ENCODE data around the gene PCDHB14. TPM values are rescaled to one million over a fixed set of nuclear protein-coding genes. Genes with fewer than 3 reads are reported as not detected.

PCDHB14 gene
- total RNA-seq: 8.6 TPM

DNA sequence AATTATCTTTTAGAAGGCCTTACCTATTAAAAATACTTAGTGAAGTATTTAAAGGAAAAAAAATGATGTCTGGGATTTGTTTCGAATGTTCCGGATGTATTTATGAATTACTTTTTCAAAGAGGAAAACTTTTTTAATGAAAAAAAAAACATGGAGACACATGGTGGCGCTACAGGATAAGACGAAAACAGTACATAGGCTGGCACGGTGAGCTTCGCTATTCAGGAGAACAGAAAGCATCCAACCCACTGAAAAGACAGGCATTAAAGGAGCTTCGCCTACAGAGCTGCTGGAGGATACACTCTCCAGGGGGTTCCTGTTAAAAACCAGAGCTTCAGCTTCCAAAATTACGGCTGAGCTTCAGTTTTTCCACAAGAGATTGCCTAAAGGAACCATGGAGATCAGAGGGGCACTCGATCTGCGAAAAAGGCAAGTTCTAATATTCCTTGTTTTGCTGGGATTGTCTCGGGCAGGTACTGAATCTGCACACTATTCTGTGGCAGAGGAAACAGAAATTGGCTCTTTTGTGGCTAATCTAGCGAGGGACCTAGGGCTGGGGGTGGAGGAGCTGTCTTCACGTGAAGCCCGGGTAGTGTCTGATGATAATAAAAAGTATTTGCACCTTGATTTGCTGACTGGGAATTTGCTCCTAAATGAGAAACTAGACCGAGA lies at the start of gene PCDHB14:
Gene PCDHB14, plus strand, starts transcription at position 232 of the 672 bp plus-strand sequence. Its CDS starts 163 bp downstream, at position 395.

DNA sequence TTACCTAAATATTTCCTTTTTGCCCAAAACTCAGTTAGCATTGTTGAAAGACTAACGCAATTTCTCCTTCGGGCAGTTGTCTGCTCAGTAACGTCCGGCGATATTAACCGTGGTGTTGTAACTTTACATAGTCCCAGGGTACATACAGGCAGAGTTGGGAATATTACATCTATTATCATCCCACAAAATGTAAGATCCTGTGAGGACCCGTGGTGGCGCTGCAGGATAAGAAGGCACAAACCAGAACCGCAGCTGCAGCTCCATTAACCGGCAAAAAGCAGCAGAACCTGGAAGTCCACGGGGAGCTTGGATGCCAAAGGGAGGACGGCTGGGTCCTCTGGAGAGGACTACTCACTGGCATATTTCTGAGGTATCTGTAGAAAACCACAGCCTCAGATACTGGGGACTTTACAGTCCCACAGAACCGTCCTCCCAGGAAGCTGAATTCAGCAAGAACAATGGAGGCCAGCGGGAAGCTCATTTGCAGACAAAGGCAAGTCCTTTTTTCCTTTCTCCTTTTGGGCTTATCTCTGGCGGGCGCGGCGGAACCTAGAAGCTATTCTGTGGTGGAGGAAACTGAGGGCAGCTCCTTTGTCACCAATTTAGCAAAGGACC lies 45.5 kb upstream of the PCDHB14 start, which contains the start of gene PCDHB8:
Gene PCDHB8, plus strand, starts transcription at position 214 of the 615 bp plus-strand sequence. Its CDS starts 245 bp downstream, at position 459.

DNA sequence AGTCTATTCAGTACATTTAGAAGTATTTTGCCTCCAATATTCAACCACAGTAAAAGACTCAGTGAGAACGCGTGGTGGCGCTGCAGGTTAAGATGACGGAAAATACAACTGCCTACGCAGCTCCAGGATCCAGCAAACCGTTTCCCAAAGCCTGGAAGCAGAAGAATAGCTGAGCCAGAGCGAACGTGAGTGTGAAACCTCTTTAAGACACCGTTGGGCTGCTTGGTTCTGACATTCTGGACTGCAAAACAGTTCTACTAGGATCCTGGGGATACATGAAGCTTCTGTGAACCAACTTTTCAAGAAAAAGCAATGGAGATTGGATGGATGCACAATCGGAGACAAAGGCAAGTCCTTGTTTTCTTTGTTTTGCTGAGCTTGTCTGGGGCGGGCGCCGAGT lies 40.9 kb upstream of the PCDHB14 start, which contains the start of gene PCDHB16:
Gene PCDHB16, plus strand, starts transcription at position 140 of the 400 bp plus-strand sequence. Its CDS starts 173 bp downstream, at position 313.

DNA sequence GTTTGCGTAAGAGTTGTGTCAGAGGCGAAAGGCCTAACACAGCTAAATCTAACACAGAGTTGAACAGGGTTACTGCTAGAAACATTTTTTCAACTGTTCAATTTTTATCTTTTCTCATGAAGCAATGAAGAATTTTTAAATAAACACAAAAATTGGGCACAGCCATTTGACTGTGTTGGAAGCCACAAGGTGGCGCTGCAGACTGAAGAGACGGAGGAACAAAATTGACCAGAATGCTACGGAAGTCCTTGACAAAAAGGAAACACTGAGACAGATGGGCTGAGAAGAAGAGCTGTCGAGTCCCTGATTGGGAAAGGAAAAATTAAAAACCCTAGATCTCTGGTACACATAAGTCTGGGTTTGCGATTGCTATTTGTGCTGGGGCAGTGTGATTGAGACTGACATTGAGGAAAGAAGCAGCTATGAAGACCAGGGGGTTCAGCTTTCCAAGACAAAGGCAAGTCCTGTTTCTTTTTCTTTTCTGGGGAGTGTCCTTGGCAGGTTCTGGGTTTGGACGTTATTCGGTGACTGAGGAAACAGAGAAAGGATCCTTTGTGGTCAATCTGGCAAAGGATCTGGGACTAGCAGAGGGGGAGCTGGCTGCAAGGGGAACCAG lies 36.1 kb upstream of the PCDHB14 start, which contains the start of gene PCDHB9:
Gene PCDHB9, plus strand, starts transcription at position 265 of the 616 bp plus-strand sequence. Its CDS starts 158 bp downstream, at position 423.

DNA sequence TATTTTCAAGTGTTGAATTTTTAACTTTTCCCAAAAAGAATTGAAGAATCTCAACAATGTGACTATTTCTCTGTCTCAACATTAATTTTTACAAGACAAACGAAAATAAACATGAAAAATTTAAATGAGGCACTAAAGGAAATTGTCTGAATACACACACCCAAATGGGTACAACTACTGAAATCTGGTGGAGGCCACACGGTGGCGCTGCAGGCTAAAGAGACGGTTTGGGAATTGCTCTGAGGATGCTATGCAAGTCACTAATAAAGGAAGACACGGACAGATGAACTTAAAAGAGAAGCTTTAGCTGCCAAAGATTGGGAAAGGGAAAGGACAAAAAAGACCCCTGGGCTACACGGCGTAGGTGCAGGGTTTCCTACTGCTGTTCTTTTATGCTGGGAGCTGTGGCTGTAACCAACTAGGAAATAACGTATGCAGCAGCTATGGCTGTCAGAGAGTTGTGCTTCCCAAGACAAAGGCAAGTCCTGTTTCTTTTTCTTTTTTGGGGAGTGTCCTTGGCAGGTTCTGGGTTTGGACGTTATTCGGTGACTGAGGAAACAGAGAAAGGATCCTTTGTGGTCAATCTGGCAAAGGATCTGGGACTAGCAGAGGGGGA lies 30.9 kb upstream of the PCDHB14 start, which contains the start of gene PCDHB10:
Gene PCDHB10, plus strand, starts transcription at position 244 of the 616 bp plus-strand sequence. Its CDS starts 200 bp downstream, at position 444.

DNA sequence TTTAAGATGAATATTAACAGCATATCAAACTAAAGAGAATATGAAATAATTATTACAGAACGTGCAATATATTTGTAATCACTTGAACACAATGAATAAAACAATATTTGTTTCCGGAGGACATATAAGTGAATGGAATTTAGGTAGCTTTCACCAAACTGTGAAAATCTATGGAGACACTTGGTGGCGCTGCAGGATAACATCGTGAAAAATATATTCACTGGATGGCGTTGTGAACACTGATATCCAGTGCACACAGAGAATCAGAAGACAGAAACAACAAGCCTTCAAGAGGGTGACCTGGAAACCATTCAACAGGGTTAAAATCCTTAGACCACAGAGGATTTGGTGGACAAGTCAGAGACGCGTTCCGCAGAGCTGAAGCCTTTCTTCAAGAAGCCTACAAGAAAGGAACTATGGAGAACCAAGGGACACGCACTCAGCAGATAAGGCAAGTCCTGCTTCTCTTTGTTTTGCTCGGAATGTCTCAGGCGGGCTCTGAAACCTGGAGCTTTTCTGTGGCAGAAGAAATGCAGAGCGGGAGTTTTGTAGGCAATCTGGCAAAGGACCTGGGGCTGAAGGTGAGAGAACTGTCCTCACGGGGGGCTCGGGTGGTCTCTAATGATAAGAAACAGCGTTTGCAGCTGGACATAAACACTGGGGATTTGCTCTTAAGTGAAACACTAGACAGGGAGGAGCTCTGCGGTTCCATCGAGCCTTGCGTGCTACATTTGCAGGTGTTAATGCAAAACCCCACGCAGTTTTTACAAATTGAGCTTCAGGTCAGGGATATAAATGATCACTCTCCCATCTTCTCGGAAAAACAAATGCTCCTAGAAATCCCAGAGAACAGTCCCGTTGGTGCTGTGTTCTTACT lies 23.5 kb upstream of the PCDHB14 start, which contains the start of gene PCDHB11:
Gene PCDHB11, plus strand, starts transcription at position 269 of the 877 bp plus-strand sequence. Its CDS starts 148 bp downstream, at position 417.

DNA sequence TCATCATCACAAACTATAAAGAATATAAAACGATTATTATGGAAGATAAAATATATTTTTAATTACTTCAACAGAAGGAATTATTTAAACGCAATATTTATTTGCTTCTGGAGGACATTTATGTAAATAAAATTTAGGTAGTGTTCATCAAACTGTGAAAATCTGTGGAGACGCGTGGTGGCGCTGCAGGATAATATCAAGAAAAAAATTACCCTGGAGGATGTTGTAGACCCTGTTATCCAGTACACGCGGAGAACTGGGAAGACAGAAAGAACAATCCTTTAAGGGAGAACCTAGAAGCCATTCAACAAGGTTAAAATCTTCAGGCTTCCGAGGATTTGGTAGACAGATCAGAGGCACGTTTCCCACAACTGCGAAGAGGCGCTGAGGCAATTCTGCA lies 14.7 kb upstream of the PCDHB14 start, which contains the start of gene PCDHB12:
Gene PCDHB12, plus strand, starts transcription at position 242 of the 400 bp plus-strand sequence. CDS start 189 bp downstream, outside the sequence.

DNA sequence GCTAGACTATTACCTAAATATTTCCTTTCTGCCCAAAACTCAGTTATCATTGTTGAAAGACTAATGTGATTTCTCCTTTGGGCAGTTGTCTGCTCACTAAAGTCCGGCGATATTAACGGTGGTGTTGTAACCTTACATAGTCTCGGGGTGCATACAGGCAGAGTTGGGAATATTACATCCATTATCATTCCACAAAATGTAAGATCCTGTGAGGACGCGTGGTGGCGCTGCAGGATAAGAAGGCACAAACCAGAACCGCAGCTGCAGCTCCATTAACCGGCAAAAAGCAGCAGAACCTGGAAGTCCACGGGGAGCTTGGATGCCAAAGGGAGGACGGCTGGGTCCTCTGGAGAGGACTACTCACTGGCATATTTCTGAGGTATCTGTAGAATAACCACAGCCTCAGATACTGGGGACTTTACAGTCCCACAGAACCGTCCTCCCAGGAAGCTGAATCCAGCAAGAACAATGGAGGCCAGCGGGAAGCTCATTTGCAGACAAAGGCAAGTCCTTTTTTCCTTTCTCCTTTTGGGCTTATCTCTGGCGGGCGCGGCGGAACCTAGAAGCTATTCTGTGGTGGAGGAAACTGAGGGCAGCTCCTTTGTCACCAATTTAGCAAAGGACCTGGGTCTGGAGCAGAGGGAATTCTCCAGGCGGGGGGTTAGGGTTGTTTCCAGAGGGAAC lies 9.3 kb upstream of the PCDHB14 start, which contains the start of gene PCDHB13:
Gene PCDHB13, plus strand, starts transcription at position 264 of the 684 bp plus-strand sequence. Its CDS starts 205 bp downstream, at position 469.

DNA sequence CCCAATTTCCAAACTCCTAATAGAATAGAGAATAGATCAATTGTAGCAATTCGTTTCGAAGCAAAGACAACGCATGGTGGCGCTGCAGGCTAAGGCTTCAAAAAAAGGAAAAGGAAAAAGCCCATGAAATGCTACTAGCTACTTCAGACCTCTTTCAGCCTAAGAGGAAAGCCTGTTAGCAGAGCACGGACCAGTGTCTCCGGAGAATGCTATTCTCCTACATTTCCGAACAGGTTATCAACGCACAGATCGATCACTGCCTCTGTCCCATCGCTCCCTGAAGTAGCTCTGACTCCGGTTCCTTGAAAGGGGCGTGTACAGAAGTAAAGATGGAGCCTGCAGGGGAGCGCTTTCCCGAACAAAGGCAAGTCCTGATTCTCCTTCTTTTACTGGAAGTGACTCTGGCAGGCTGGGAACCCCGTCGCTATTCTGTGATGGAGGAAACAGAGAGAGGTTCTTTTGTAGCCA lies 22.1 kb downstream of the PCDHB14 start, which contains the start of gene PCDHB15:
Gene PCDHB15, plus strand, starts transcription at position 146 of the 468 bp plus-strand sequence. Its CDS starts 184 bp downstream, at position 330.

Other genes with a start within 250 kb of the PCDHB14 start
- gene PCDHB1, start 172.0 kb upstream of the PCDHB14 start, total RNA-seq: 0.18 TPM
- gene PCDHB2, start 128.7 kb upstream of the PCDHB14 start, total RNA-seq: 6.2 TPM
- 5.3 TPM for gene PCDHB3, start 122.9 kb upstream of the PCDHB14 start, total RNA-seq
- gene PCDHB4, start 101.5 kb upstream of the PCDHB14 start, total RNA-seq: 3.8 TPM
- 13.4 TPM for gene PCDHB5, start 88.1 kb upstream of the PCDHB14 start, total RNA-seq
- gene PCDHB6, start 73.3 kb upstream of the PCDHB14 start, total RNA-seq: 2.2 TPM
- gene PCDHB7, start 50.7 kb upstream of the PCDHB14 start, total RNA-seq: 4.4 TPM
- gene PCDHB8, start 45.6 kb upstream of the PCDHB14 start, total RNA-seq: 2.6 TPM
- gene PCDHB16, start 41.0 kb upstream of the PCDHB14 start, total RNA-seq: 7.8 TPM
- 3.3 TPM for gene PCDHB9, start 36.2 kb upstream of the PCDHB14 start, total RNA-seq
- gene PCDHB10, start 31.0 kb upstream of the PCDHB14 start, total RNA-seq: 6.2 TPM
- gene PCDHB11, start 23.7 kb upstream of the PCDHB14 start, total RNA-seq: 8.5 TPM
- gene PCDHB12, start 14.6 kb upstream of the PCDHB14 start, total RNA-seq: 9.3 TPM
- 7.9 TPM for gene PCDHB13, start 9.4 kb upstream of the PCDHB14 start, total RNA-seq
- 11.0 TPM for gene PCDHB15, start 22.1 kb downstream of the PCDHB14 start, total RNA-seq
- gene SLC25A2, start 80.7 kb downstream of the PCDHB14 start, total RNA-seq: 0.35 TPM
- 76.2 TPM for gene TAF7, start 97.4 kb downstream of the PCDHB14 start, total RNA-seq
- gene PCDHGA1, start 107.2 kb downstream of the PCDHB14 start, total RNA-seq: 1.1 TPM
- 10.2 TPM for gene PCDHGA2, start 115.4 kb downstream of the PCDHB14 start, total RNA-seq
- 4.8 TPM for gene PCDHGA3, start 120.5 kb downstream of the PCDHB14 start, total RNA-seq
- 6.0 TPM for gene PCDHGB1, start 126.8 kb downstream of the PCDHB14 start, total RNA-seq
- gene PCDHGA4, start 131.7 kb downstream of the PCDHB14 start, total RNA-seq: 6.4 TPM
- 8.8 TPM for gene PCDHGB2, start 136.7 kb downstream of the PCDHB14 start, total RNA-seq
- 8.7 TPM for gene PCDHGA5, start 140.8 kb downstream of the PCDHB14 start, total RNA-seq
- 7.1 TPM for gene PCDHGB3, start 146.9 kb downstream of the PCDHB14 start, total RNA-seq
- gene PCDHGA6, start 150.5 kb downstream of the PCDHB14 start, total RNA-seq: 10.3 TPM
- gene PCDHGA7, start 159.4 kb downstream of the PCDHB14 start, total RNA-seq: 8.0 TPM
- 14.1 TPM for gene PCDHGB4, start 164.4 kb downstream of the PCDHB14 start, total RNA-seq
- 6.2 TPM for gene PCDHGA8, start 169.3 kb downstream of the PCDHB14 start, total RNA-seq
- gene PCDHGB5, start 174.6 kb downstream of the PCDHB14 start, total RNA-seq: 14.1 TPM
- 9.8 TPM for gene PCDHGA9, start 179.4 kb downstream of the PCDHB14 start, total RNA-seq
- 12.3 TPM for gene PCDHGB6, start 184.7 kb downstream of the PCDHB14 start, total RNA-seq
- 9.1 TPM for gene PCDHGA10, start 189.6 kb downstream of the PCDHB14 start, total RNA-seq
- gene PCDHGB7, start 194.3 kb downstream of the PCDHB14 start, total RNA-seq: 15.8 TPM
- 10.0 TPM for gene PCDHGA11, start 197.7 kb downstream of the PCDHB14 start, total RNA-seq
- 10.0 TPM for gene PCDHGA12, start 207.2 kb downstream of the PCDHB14 start, total RNA-seq